Endodermal cell (in vitro differentiated cells): ENCODE results near the gene CRYBA4. TPM values are rescaled to one million over a fixed set of nuclear protein-coding genes. Genes with fewer than 3 reads are reported as not detected.

Source experiments
- DNase-seq: peaks from one replicate; pipeline ENCODE4 v3.0.0-alpha.2; 2017
- H3K27ac ChIP-seq: 2 replicates; pipeline ENCODE4 v1.5.1; 2013; ENCODE audit warnings: mild to moderate bottlenecking, low read depth, low read length, moderate library complexity
- H3K27me3 ChIP-seq: 2 replicates; pipeline ENCODE4 v1.6.1; 2013; ENCODE audit warnings: mild to moderate bottlenecking, low read length, moderate library complexity; ENCODE audit not compliant: insufficient read depth, control insufficient read depth, poor library complexity, severe bottlenecking
- H3K36me3 ChIP-seq: 2 replicates; pipeline ENCODE4 v1.7.0; 2013; ENCODE audit warnings: mild to moderate bottlenecking, low read length, moderate library complexity; ENCODE audit not compliant: control insufficient read depth, insufficient read depth
- H3K4me1 ChIP-seq: one replicate; pipeline ENCODE4 v1.7.0; 2013; ENCODE audit warnings: low read length; ENCODE audit not compliant: control insufficient read depth, insufficient read depth
- H3K4me3 ChIP-seq: 2 replicates; pipeline ENCODE4 v1.5.1; 2013; ENCODE audit warnings: mild to moderate bottlenecking, low read length, moderate library complexity
- H3K9ac ChIP-seq: 2 replicates; pipeline ENCODE4 v1.6.1; 2013; ENCODE audit warnings: mild to moderate bottlenecking, low read length, moderate library complexity; ENCODE audit not compliant: poor library complexity, severe bottlenecking; ENCODE audit errors: extremely low read depth
- H3K9me3 ChIP-seq: 2 replicates; pipeline ENCODE4 v1.6.1; 2013; ENCODE audit warnings: mild to moderate bottlenecking, low read length, moderate library complexity; ENCODE audit not compliant: control insufficient read depth
- H3K27ac Mint-ChIP-seq: 2 replicates; pipeline ENCODE4 v1.8.0; 2020; ENCODE audit warnings: mixed read lengths
- H3K27me3 Mint-ChIP-seq: 2 replicates; pipeline ENCODE4 v1.8.0; 2021; ENCODE audit warnings: mild to moderate bottlenecking, mixed read lengths; ENCODE audit not compliant: insufficient read depth
- H3K36me3 Mint-ChIP-seq: 2 replicates; pipeline ENCODE4 v1.8.0; 2020; ENCODE audit warnings: low read depth, mixed read lengths
- H3K4me1 Mint-ChIP-seq: 2 replicates; pipeline ENCODE4 v1.8.0; 2020; ENCODE audit warnings: mixed read lengths
- H3K4me3 Mint-ChIP-seq: 2 replicates; pipeline ENCODE4 v1.8.0; 2020; ENCODE audit warnings: mild to moderate bottlenecking, moderate library complexity, mixed read lengths
- H3K9me3 Mint-ChIP-seq: 2 replicates; pipeline ENCODE4 v1.8.0; 2020; ENCODE audit warnings: mild to moderate bottlenecking, mixed read lengths
- WGBS, 2 experiments: methylation state at CpG; one replicate each; pipeline versions ENCODE4 v1.1.5 to v1.1.7; 2013; ENCODE audit warnings: missing lambda C conversion rate in 2 of 2, mixed read lengths in 1 of 2; ENCODE audit not compliant: insufficient coverage in 1 of 2, insufficient read length in 1 of 2; 5-methylcytosine and 5-hydroxymethylcytosine counted together
- total RNA-seq, 2 donors: library from RNA; stranded (reverse); fragmentation: NEBNext Ultra II Directional in 1 of 2; extraction: Animal tissue kit (Norgen Biotek cat#: 25700) in 1 of 2; gene quantifications; 2 replicates in 1 of 2; 3 replicates in 1 of 2; pipeline ENCODE4 v1.2.1, GENCODE V29; 2021
- TF ChIP-seq, protein P1 (sequence below): fragments of 200-600 bp; sonication (generic); conservative IDR thresholded peaks from 2 replicates; pipeline ENCODE4 v1.5.0; 2021; ENCODE audit warnings: antibody characterized with exemption, mild to moderate bottlenecking

Gene CRYBA4
- total RNA-seq, 2 donors from 2014 or later: not detected

- no peak overlapping the region for H3K4me3 Mint-ChIP-seq
- no peaks in the 10 kb centered on the region for H3K9me3 Mint-ChIP-seq
- Histone ChIP-seq H3K4me1 (no peaks in the 10 kb centered on the region), H3K36me3 (no peaks in the 10 kb centered on the region), H3K9me3 (no peaks in the 10 kb centered on the region), H3K4me3 (no peak overlapping the region), H3K27ac (no peak overlapping the region), H3K27me3 (no peaks in the 10 kb centered on the region), H3K9ac (no peak overlapping the region)
- 89% methylated on average over 1 of the region's 1 CpG for WGBS, 2 experiments
- H3K4me1 Mint-ChIP-seq: peaks cover 29% of the 10 kb centered on the region
- no peak overlapping the region for H3K27ac Mint-ChIP-seq
- TF ChIP-seq, protein P1, sequence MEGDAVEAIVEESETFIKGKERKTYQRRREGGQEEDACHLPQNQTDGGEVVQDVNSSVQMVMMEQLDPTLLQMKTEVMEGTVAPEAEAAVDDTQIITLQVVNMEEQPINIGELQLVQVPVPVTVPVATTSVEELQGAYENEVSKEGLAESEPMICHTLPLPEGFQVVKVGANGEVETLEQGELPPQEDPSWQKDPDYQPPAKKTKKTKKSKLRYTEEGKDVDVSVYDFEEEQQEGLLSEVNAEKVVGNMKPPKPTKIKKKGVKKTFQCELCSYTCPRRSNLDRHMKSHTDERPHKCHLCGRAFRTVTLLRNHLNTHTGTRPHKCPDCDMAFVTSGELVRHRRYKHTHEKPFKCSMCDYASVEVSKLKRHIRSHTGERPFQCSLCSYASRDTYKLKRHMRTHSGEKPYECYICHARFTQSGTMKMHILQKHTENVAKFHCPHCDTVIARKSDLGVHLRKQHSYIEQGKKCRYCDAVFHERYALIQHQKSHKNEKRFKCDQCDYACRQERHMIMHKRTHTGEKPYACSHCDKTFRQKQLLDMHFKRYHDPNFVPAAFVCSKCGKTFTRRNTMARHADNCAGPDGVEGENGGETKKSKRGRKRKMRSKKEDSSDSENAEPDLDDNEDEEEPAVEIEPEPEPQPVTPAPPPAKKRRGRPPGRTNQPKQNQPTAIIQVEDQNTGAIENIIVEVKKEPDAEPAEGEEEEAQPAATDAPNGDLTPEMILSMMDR: no peak
- no peaks in the 10 kb centered on the region for H3K27me3 Mint-ChIP-seq
- no peak for DNase-seq
- no peaks in the 10 kb centered on the region for H3K36me3 Mint-ChIP-seq
Measured at GRCh38 chr22:26636296-26636695, 14.5 kb downstream of the CRYBA4 start.

GRCh38 chr22:26642465-26643417, 21.0 kb downstream of the CRYBA4 start:
- peak overlapping the region; percentile 89 for H3K27ac Mint-ChIP-seq
- no peaks in the 10 kb centered on the region for H3K36me3 ChIP-seq
- H3K9ac ChIP-seq: no peak overlapping the region
- DNase-seq: peak; percentile 87
- no peaks in the 10 kb centered on the region for H3K9me3 ChIP-seq
- no peaks in the 10 kb centered on the region for H3K36me3 Mint-ChIP-seq
- no peaks in the 10 kb centered on the region for H3K9me3 Mint-ChIP-seq
- peaks cover 60% of the 10 kb centered on the region for H3K4me1 Mint-ChIP-seq
- no peak overlapping the region for H3K27ac ChIP-seq
- WGBS, 2 experiments: 32 to 33% methylated on average over 2 to 8 of the region's 8 CpGs
- H3K27me3 ChIP-seq: peaks cover 12% of the 10 kb centered on the region
- peak overlapping the region; percentile 10 for H3K4me3 ChIP-seq
- TF ChIP-seq, protein P1: peak; percentile 69
- H3K27me3 Mint-ChIP-seq: peaks cover 16% of the 10 kb centered on the region
- H3K4me1 ChIP-seq: peaks cover 8% of the 10 kb centered on the region
- peak overlapping the region; percentile 58 for H3K4me3 Mint-ChIP-seq

DNA sequence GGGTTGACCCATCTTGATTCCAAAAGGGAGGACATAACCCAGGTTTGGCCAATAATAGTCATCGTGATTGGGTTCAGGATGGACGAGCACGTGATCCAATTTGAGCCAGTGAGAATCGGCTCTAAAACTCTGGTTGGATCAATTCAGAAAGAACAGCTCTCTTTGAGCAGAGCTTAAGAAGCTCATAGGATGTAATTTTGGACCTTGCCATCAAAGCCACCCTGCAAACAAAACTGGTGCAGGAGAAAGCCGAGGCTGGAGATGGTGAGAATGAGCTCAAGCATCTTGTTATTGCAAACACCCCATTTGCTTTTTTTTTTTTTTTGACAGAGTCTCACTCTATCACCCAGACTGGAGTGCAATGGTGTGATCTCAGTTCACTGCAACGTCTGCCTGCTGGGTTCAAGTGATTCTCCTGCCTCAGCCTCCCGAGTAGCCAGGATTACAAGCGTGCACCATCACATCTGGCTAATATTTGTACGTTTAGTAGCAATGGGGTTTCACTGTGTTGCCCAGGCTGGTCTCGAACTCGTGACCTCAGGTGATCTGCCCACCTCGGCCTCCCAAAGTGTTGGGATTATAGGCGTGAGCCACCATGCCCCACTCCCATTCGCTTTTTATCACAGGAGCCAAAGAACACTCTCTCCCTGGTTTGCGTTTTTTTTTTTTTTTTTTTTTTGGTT, 21.8 kb downstream of the CRYBA4 start:
- Histone ChIP-seq H3K36me3 (no peaks in the 10 kb centered on the region), H3K9ac (no peak overlapping the region), H3K27ac (no peak overlapping the region), H3K4me3 (no peak overlapping the region), H3K4me1 (peaks cover 8% of the 10 kb centered on the region), H3K27me3 (peaks cover 19% of the 10 kb centered on the region), H3K9me3 (no peaks in the 10 kb centered on the region)
- 85 to 89% methylated on average over 15 of the region's 15 CpGs for WGBS, 2 experiments
- TF ChIP-seq, protein P1: no peak
- Mint-ChIP-seq H3K9me3 (no peaks in the 10 kb centered on the region), H3K27ac (peak overlapping the region; percentile 89), H3K4me3 (peak overlapping the region; percentile 58), H3K4me1 (peaks cover 67% of the 10 kb centered on the region), H3K27me3 (peaks cover 24% of the 10 kb centered on the region), H3K36me3 (no peaks in the 10 kb centered on the region)
- DNase-seq: no peak
